ENCODE results near the gene BCL2.

BCL2 gene

GRCh38 chr18:63161032-63161760 lies 158.4 kb downstream of the BCL2 start:
- DNase-seq (ENCODE audit: low spot score), result no peak
- FAIRE-seq, result no peak

- DNase-seq (ENCODE audit: low spot score), result no peak
- FAIRE-seq, result no peak
These were observed 159.2 kb downstream of the BCL2 start for GRCh38 chr18:63160172-63160995.

GRCh38 chr18:63159590-63159989 lies 160.0 kb downstream of the BCL2 start:
- DNase-seq (ENCODE audit: low spot score) (no peak), FAIRE-seq (no peak)

- DNase-seq (ENCODE audit: low spot score) (no peak), FAIRE-seq (no peak)
These were observed 160.8 kb downstream of the BCL2 start for GRCh38 chr18:63158676-63159291.

GRCh38 chr18:63158012-63158631 lies 161.4 kb downstream of the BCL2 start:
- FAIRE-seq (no peak), DNase-seq (ENCODE audit: low spot score) (no peak)

- FAIRE-seq (no peak), DNase-seq (ENCODE audit: low spot score) (no peak)
These were observed 162.1 kb downstream of the BCL2 start for GRCh38 chr18:63157293-63158011.

- FAIRE-seq (no peak), DNase-seq (ENCODE audit: low spot score) (no peak)
These were observed 163.4 kb downstream of the BCL2 start for GRCh38 chr18:63155910-63156773.

GRCh38 chr18:63155169-63155852 lies 164.3 kb downstream of the BCL2 start:
- peak; percentile 13 for FAIRE-seq

GRCh38 chr18:63154350-63155152 lies 165.0 kb downstream of the BCL2 start:
- no peak for FAIRE-seq
- DNase-seq (ENCODE audit: low spot score), result no peak

More at GRCh38 chr18:63155169-63155852, 164.3 kb downstream of the BCL2 start:
- DNase-seq (ENCODE audit: low spot score), result peak; percentile 59

- DNase-seq (ENCODE audit: low spot score) (no peak), FAIRE-seq (no peak)
These were observed 166.8 kb downstream of the BCL2 start for GRCh38 chr18:63152791-63153190.

GRCh38 chr18:63152096-63152495 lies 167.5 kb downstream of the BCL2 start:
- DNase-seq (ENCODE audit: low spot score), result no peak
- FAIRE-seq, result no peak

- DNase-seq (ENCODE audit: low spot score) (no peak), FAIRE-seq (no peak)
These were observed 168.0 kb downstream of the BCL2 start for GRCh38 chr18:63151539-63151938.

GRCh38 chr18:63150942-63151421 lies 168.6 kb downstream of the BCL2 start:
- FAIRE-seq (no peak), DNase-seq (ENCODE audit: low spot score) (no peak)

GRCh38 chr18:63150326-63150725 lies 169.2 kb downstream of the BCL2 start:
- DNase-seq (ENCODE audit: low spot score) (no peak), FAIRE-seq (no peak)

GRCh38 chr18:63149302-63149587 lies 170.3 kb downstream of the BCL2 start:
- FAIRE-seq (no peak), DNase-seq (ENCODE audit: low spot score) (no peak)

GRCh38 chr18:63148449-63149301 lies 170.9 kb downstream of the BCL2 start:
- DNase-seq (ENCODE audit: low spot score) (no peak), FAIRE-seq (no peak)

- DNase-seq (ENCODE audit: low spot score), result no peak
- FAIRE-seq, result no peak
These were observed 171.6 kb downstream of the BCL2 start for GRCh38 chr18:63147973-63148372.
